Left renal pelvis (tissue), 4 donors: ENCODE results near the gene ACCS. TPM values are rescaled to one million over a fixed set of nuclear protein-coding genes. Genes with fewer than 3 reads are reported as not detected.

Source experiments
- DNase-seq, 4 donors: peaks; one replicate each; pipeline ENCODE4 v3.0.0-alpha.2; 2013; ENCODE audit warnings: low read depth in 4 of 4, low spot score in 3 of 4
- polyA plus RNA-seq, 4 donors: library from polyadenylated mRNA; unstranded; fragments of 120-200 nt; gene quantifications; one replicate each; pipeline ENCODE4 v1.2.1, GENCODE V29; 2013; ENCODE audit not compliant: insufficient read length in 4 of 4

The ACCS gene, protein sequence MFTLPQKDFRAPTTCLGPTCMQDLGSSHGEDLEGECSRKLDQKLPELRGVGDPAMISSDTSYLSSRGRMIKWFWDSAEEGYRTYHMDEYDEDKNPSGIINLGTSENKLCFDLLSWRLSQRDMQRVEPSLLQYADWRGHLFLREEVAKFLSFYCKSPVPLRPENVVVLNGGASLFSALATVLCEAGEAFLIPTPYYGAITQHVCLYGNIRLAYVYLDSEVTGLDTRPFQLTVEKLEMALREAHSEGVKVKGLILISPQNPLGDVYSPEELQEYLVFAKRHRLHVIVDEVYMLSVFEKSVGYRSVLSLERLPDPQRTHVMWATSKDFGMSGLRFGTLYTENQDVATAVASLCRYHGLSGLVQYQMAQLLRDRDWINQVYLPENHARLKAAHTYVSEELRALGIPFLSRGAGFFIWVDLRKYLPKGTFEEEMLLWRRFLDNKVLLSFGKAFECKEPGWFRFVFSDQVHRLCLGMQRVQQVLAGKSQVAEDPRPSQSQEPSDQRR
- 10 to 100 TPM; 19.6 to 52.3 (median 40.5) TPM for polyA plus RNA-seq

DNA sequence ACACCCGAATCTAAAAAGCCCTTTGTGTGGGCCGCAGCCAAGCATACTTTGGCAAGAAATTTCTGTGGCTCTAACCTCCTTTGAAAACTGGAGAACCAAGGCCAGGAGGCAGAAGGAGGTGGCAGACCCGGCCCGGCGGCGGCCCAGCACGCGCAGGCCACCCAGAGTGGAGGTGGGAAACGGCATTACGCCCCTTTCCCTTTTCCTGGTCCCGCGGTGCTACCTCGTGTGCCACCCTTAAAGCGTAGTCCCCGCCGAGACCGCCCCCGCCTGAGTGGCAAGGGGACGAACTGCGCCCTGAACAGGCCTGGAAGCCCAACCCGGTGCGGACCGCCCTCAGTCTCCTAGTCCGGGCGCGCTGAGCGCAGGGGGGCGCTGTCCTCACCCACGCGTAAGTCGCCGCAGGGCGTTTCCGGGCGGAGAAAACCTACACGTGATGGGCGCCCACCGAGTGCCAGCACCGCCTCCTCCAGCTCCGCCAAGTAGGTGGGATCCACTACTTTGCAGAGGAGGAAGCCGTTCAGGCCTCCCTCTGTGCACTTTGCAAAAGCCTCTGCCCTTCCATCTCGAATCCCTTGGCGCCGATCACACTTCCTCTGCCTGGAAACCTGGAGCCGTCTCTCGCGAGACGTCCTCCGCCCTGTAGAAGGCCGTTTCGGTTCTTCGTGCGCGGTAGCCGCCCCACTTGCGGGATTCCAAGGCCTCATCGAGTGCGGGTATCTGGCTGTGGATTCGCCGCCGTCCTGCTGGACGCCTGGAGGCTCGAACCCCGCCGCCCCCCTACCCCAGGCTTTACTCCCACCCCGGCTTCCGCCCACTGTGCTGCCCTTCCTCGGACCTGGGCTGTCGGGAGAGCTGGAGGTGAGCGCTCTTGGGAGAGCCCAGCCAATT is at the start of gene ACCS:
Gene ACCS, plus strand, starts transcription at position 430 of the 891 bp plus-strand sequence. CDS start 1,358 bp downstream, outside the sequence.
- peak; percentile 82 to 86 (median 84) for DNase-seq

- no peak for DNase-seq
Measured at GRCh38 chr11:44016546-44017442, 49.3 kb upstream of the ACCS start.

DNA sequence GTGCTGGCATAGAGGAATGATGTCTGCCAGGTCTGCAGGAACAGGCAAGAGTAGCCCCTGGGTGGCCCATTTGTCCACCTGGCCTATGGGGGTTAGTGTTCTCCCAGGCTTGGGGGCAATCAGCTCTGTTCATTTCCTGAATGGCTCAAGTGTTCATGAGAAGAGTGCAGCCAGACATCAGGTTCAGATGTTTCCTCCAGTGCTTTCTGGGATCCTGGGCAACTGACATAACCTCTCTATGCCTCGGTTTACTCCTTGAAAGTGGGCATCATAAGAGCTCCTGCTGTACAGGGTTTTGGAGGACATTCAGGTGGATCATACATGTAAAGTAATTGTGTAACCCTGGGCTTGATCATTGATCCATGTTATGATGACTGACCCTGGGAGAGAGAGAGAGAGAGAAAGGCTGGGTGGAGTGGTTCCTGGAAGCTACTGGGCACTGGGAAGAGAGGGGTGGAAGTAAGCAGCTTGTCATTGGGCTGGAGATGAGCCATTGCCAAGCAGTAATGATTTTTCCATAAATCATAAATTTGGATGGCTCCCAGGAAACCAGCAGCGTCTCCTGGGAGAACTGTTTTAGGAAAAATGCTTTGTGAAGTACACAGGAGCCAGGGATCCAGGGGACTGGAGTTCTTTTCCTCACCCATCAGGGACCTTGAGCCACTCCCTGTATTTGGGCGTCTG is 48.5 kb upstream of the ACCS start:
- no peak for DNase-seq

DNA sequence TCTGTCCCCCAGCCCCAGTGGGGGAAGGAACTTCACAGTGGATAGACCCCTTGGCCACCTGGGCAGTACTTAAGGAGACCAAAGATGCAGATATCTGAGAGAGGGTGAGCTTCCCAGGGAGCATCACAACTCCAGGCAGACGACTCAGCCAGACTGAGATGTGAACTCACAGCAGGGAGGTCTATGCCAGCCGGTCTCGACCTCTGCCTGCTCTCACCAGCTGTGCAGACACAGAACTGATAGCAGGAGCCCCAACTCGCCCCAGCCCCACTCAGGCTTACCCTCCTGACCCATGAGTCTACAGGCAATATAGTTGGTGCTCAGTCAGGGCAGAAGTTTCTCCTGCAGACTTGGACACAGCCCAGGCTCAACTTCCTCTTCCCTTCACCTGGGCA is 47.9 kb upstream of the ACCS start:
- DNase-seq: no peak

DNA sequence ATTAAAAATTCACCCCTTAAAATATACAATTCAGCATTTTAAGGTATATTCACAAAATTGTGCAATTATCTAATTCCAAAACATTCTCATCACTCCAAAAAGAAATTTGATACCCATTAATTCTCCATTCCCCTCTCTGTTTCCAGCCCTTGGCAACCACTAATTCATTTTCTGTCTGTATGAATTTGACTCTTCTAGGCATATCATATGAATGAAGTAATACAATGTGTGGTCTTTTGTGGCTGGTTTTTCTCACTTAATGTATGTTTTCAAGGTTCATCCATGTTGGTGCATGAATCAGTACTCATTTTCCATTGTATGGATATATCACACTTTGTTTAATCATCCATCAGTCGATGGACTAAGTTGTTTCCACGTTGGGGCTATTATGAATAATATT is 47.2 kb upstream of the ACCS start:
- DNase-seq: no peak

DNA sequence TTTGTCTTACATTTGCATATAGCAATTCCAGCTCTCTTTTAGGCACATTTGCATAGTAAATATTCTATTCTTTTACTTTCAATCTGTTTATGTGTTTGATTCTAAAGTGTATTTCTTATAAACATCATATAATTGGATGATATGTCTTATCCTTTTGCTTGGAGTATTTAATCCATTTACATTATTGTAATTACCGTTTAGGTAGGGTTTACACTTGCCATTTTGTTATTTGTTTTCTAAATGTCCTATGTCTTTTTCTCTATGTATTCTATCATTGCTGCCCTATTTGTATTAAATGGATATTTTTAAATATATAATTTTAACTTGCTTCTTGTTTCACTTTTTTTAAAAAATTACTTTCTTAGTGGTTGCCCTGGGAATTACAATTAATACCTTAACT is 41.1 kb upstream of the ACCS start:
- no peak for DNase-seq

DNA sequence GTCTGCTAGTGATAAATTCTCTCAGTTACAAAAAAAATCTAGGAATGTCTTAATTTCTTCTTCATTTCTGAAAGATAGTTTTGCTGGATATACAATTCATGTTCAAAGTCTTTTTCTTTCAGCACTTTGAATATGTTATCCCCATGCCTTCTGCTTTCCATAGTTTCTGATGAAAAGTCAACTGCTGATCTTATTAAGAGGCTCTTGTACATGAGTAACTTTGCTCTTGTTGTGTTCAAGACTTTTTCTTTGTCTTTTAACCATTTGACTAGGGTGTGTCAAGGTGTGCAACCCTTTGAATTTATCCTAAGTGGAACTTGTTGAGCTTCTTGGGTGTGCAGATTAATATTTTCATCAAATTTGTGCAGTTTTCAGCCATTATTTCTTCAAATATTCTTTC is 40.3 kb upstream of the ACCS start:
- DNase-seq: no peak

GRCh38 chr11:44028401-44028800 is 37.7 kb upstream of the ACCS start:
- no peak for DNase-seq

DNA sequence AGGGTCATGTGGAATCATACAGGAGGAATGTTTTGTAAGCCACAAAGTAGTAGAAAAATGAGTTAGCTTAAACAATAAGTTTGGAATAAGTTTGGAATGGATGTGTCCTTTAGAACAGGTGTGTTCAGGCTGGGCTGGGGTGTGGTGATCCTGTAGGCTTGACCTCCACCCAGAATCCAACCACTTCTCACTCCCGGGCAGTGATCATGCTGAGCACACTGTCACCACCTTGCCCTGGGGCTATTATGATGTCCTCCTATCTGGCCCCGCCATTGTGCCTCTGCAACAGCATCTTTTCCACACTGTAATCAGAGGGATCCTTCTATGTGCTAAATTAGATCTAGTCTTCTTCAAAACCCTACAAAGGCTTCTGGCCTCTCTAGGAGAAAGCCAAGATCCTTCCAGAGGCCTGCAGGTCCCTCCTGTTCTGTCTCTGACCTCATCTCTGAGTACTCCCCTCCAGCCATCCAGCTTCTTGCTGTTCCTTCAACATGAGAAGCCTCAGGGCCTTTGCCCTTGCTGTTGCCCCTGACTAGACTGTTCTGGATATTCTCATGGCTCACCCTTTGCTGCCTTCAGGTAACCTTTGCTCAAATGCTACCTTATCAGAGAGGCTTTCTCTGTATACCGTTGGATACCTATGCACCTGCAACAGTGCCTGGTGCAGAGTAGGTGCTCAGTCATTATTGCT is 37.1 kb upstream of the ACCS start:
- DNase-seq: no peak

- no peak for DNase-seq
Measured at GRCh38 chr11:44029507-44029845, 36.6 kb upstream of the ACCS start.

DNA sequence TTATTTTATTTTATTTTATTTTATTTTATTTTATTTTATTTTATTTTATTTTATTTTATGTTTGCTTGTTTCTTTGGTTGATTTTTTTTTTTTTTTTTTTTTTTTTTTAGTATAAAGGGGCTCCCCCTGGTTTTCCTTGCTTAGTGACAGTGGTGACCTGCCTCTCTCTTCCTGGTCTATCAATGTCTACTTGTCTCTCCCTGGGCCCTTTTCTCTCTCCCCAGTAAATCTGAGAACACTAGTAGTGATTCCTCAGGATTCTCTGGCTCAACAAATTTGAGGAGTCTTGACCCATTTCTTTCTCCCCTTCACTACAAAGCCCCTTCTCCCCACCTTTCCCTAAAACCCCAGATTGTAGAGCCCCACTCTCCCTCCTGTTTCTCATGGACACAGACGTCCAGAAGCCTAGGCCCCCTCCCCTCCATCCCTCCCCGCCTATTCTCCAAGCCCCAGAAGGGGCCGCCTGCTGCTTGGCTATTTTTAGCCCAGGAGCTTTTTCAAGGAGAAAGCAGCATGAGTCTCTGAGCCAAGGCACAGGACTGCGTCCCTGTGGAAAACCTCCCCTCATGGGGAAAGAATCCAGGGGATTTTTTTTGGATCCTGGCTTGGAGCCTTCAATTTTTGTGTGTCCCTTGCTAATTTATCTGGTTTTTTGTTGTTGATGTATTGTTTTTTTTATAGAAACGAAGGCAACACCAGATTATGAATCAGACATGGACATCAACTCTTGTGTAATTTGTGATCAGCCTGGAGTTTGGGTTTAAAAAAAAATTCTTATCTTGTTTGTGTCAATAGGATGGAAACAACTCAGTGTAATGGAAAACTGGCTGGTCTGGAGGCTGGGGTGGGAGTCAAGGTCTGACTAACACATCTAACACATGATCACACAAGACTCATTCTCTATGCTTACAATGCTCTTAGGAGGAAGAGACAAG is 35.8 kb upstream of the ACCS start:
- DNase-seq: peak in 1 of 4 donors; percentile 8

- DNase-seq: no peak
Measured at GRCh38 chr11:44030996-44031395, 35.1 kb upstream of the ACCS start.

GRCh38 chr11:44031549-44031948 is 34.5 kb upstream of the ACCS start:
- no peak for DNase-seq

GRCh38 chr11:44032299-44033085 is 33.6 kb upstream of the ACCS start:
- DNase-seq: no peak

GRCh38 chr11:44033411-44033850 is 32.6 kb upstream of the ACCS start:
- no peak for DNase-seq

- no peak for DNase-seq
Measured at GRCh38 chr11:44033856-44034255, 32.2 kb upstream of the ACCS start.

DNA sequence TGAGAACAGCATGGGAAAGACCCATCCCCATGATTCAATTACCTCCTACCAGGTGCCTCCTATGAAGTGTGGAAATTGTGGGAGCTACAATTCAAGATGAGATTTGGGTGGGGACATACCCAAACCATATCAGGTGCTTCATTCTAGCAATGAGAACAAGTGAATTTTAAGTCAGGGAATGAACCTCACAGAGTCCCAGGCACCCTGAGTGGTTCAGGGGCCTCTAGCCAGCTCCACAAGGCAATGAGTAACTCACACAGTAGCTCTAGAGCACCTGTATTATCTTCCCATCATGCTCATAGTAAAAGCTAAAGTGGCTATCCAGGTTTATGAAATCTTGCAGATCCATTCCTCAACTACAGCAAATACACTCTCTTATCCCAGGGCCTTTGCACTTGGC is 31.4 kb upstream of the ACCS start:
- no peak for DNase-seq
